ENCODE results near the gene ACTC1. TPM values are rescaled to one million over a fixed set of nuclear protein-coding genes. Genes with fewer than 3 reads are reported as not detected.
A peak's percentile ranks its signal among the peaks of the same experiment; 100 is the strongest.

ACTC1 gene
- polyA plus RNA-seq, 2 of the 4 experiments (the other 2 are of a cell fraction): 0.22 to 1.1 TPM

DNA sequence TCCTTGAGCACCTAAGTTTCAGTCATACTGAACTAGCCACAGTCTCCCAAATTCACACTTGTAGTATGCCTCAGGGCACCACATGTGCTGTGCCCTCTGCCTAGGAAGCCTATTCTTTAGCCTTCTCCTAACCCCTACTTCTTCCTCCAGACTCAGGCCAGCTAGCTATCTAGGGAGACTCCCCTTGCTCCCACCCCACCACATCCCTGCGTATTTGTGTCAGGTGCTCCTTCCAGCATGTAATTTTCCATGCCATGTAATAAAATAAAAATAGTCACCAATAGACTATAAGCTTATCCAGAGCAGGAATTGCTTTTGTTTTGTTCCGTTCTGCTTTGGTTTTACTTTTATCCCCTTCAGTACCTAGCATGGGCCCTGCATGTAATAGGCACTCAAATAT, 25.6 kb downstream of the ACTC1 start (continued):
- TF ChIP-seq FOSL2 (IDR thresholded peaks at IDR 0.05): no peak
- TF ChIP-seq FOSL2 (CRISPR knock-in tag; IDR thresholded peaks at IDR 0.05): no peak
- no peak for TF ChIP-seq POLR2A (IDR thresholded peaks at IDR 0.05; ENCODE audit: low read length)

DNA sequence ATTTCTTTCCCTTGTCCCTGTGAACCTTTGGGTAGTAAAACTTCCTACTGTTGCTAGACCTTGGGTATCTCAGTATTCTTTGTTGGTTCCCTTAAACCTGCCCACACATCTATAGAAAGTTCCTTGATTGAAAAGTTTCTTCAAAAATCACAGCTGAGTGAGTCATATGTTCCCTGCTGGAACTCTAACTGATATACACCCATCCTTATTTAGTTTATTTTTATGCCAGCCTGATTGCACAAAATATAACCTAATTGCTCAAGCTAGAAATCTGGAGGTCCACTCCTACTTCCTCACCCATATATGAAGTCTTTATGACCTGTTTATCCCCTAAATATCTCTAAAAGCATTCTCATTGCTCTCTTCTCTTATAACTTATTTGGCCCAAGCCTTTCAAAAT, 26.8 kb downstream of the ACTC1 start:
- no peak for TF ChIP-seq BHLHE40 (IDR thresholded peaks at IDR 0.05; ENCODE audit: low read depth, low read length)
- no peak for TF ChIP-seq MAFK (IDR thresholded peaks at IDR 0.05; ENCODE audit: partially characterized antibody)
- TF ChIP-seq PHF8 (IDR thresholded peaks at IDR 0.05; ENCODE audit: borderline replicate concordance, low read depth): no peak
- TF ChIP-seq NPAS2 (CRISPR knock-in tag; IDR thresholded peaks at IDR 0.05; ENCODE audit: borderline replicate concordance): no peak
- TF ChIP-seq, protein P1, sequence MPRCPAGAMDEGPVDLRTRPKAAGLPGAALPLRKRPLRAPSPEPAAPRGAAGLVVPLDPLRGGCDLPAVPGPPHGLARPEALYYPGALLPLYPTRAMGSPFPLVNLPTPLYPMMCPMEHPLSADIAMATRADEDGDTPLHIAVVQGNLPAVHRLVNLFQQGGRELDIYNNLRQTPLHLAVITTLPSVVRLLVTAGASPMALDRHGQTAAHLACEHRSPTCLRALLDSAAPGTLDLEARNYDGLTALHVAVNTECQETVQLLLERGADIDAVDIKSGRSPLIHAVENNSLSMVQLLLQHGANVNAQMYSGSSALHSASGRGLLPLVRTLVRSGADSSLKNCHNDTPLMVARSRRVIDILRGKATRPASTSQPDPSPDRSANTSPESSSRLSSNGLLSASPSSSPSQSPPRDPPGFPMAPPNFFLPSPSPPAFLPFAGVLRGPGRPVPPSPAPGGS (IDR thresholded peaks at IDR 0.05): no peak
- no peak for TF ChIP-seq EHF (CRISPR knock-in tag; IDR thresholded peaks at IDR 0.05)
- TF ChIP-seq TP53 (CRISPR knock-in tag; IDR thresholded peaks at IDR 0.05): no peak
- no peak for TF ChIP-seq ZC3H11A (IDR thresholded peaks at IDR 0.05)
- TF ChIP-seq, protein P2, sequence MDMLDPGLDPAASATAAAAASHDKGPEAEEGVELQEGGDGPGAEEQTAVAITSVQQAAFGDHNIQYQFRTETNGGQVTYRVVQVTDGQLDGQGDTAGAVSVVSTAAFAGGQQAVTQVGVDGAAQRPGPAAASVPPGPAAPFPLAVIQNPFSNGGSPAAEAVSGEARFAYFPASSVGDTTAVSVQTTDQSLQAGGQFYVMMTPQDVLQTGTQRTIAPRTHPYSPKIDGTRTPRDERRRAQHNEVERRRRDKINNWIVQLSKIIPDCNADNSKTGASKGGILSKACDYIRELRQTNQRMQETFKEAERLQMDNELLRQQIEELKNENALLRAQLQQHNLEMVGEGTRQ (IDR thresholded peaks at IDR 0.05): no peak
- no peak for TF ChIP-seq ZNF302 (CRISPR knock-in tag; IDR thresholded peaks at IDR 0.05)
- no peak for TF ChIP-seq HDAC2 (IDR thresholded peaks at IDR 0.05)
- no peak for TF ChIP-seq HOXB5 (CRISPR knock-in tag; IDR thresholded peaks at IDR 0.05)
- TF ChIP-seq, protein P3, sequence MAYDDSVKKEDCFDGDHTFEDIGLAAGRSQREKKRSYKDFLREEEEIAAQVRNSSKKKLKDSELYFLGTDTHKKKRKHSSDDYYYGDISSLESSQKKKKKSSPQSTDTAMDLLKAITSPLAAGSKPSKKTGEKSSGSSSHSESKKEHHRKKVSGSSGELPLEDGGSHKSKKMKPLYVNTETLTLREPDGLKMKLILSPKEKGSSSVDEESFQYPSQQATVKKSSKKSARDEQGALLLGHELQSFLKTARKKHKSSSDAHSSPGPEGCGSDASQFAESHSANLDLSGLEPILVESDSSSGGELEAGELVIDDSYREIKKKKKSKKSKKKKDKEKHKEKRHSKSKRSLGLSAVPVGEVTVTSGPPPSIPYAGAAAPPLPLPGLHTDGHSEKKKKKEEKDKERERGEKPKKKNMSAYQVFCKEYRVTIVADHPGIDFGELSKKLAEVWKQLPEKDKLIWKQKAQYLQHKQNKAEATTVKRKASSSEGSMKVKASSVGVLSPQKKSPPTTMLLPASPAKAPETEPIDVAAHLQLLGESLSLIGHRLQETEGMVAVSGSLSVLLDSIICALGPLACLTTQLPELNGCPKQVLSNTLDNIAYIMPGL (CRISPR knock-in tag; IDR thresholded peaks at IDR 0.05; ENCODE audit: borderline replicate concordance): no peak
- TF ChIP-seq CBX8 (IDR thresholded peaks at IDR 0.05): no peak
- TF ChIP-seq, protein P4, sequence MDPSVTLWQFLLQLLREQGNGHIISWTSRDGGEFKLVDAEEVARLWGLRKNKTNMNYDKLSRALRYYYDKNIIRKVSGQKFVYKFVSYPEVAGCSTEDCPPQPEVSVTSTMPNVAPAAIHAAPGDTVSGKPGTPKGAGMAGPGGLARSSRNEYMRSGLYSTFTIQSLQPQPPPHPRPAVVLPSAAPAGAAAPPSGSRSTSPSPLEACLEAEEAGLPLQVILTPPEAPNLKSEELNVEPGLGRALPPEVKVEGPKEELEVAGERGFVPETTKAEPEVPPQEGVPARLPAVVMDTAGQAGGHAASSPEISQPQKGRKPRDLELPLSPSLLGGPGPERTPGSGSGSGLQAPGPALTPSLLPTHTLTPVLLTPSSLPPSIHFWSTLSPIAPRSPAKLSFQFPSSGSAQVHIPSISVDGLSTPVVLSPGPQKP (IDR thresholded peaks at IDR 0.05; ENCODE audit: low read depth, low read length): no peak
- TF ChIP-seq NFE2L2 (conservative IDR thresholded peaks at IDR 0.05; ENCODE audit: low read length): no peak
- DNase-seq (ENCODE audit: low read depth in 1 of 2, low spot score in 1 of 2): no peak
- no peak overlapping the region for H3K27ac ChIP-seq
- FAIRE-seq: no peak
- POLR2A ChIA-PET: no interaction called here
- ATAC-seq: no peak
- CTCF ChIA-PET: interaction anchor here (0.6 kb wide), 1 partner anchor 9 kb away, joined by 3 read pairs; no protein-coding TSS in a partner anchor
- H3K4me2 ChIP-seq: no peak overlapping the region
- H3K4me3 ChIP-seq: no peak overlapping the region
- no peaks in the 10 kb centered on the region for H3K9me3 ChIP-seq
- no peaks in the 10 kb centered on the region for H3K4me1 ChIP-seq

DNA sequence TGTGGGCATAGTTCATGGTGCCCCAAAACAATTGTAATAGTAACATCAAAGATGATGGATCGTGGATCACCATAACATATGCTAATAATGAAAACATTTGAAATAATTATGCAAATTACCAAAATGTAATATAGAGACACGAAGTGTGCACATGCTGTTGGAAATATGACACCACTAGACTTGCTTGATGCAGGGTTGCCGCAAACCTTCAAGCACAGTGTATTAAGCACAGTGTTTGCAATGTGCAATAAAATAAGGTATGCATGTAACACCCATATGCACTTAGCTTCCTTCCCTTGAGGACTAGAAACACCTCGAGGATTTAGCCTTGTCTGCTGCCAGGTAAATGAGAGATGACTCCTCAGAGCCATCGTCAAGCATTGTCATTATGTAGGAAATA, 29.6 kb downstream of the ACTC1 start:
- DNase-seq (ENCODE audit: low read depth in 1 of 2, low spot score in 1 of 2) (no peak), ATAC-seq (no peak), FAIRE-seq (peak; percentile 49)
- H3K4me1 ChIP-seq: no peaks in the 10 kb centered on the region
- no peak overlapping the region for H3K4me3 ChIP-seq
- no peaks in the 10 kb centered on the region for H3K9me3 ChIP-seq
- H3K4me2 ChIP-seq: no peak overlapping the region
- POLR2A ChIA-PET: no interaction called here
- no peak overlapping the region for H3K27ac ChIP-seq
- CTCF ChIA-PET: interaction anchor here (0.6 to 1.2 kb wide), 2 partner anchors 8 to 56 kb away, joined by 3 read pairs; no protein-coding TSS in a partner anchor
- 40% methylated on average over 5 of the region's 5 CpGs for WGBS (ENCODE audit: missing lambda C conversion rate)
- TF ChIP-seq ZFP36 (IDR thresholded peaks at IDR 0.05; ENCODE audit: borderline replicate concordance, partially characterized antibody) (no peak), POLR2A (IDR thresholded peaks at IDR 0.05; ENCODE audit: low read length) (no peak)

All from A549 (cell line).